GM23248 (cell line): ENCODE data around the gene CAMK1D. TPM values are rescaled to one million over a fixed set of nuclear protein-coding genes. Genes with fewer than 3 reads are reported as not detected.

Experiments used
- DNase-seq: peaks from one replicate; pipeline ENCODE4 v3.0.0-alpha.2; 2015
- H2AFZ ChIP-seq: fragments of 200-600 bp; sonication (generic); 2 replicates; pipeline ENCODE4 v1.6.1; 2016; ENCODE audit warnings: antibody characterized with exemption
- H3F3A ChIP-seq: fragments of 200-600 bp; sonication (generic); 2 replicates; pipeline ENCODE4 v1.6.1; 2016; ENCODE audit warnings: mild to moderate bottlenecking, antibody characterized with exemption, mixed run types; ENCODE audit not compliant: insufficient read depth
- H3K27ac ChIP-seq: fragments of 200-600 bp; sonication (generic); 2 replicates; pipeline ENCODE4 v1.5.1; 2016; ENCODE audit warnings: mild to moderate bottlenecking
- H3K27me3 ChIP-seq: fragments of 200-600 bp; sonication (generic); replicated peaks from 2 replicates; pipeline ENCODE4 v1.6.1; 2016; ENCODE audit warnings: mild to moderate bottlenecking; ENCODE audit not compliant: insufficient read depth
- H3K36me3 ChIP-seq: fragments of 200-600 bp; sonication (generic); 2 replicates; pipeline ENCODE4 v1.6.1; 2016; ENCODE audit warnings: low read depth, mild to moderate bottlenecking
- H3K4me1 ChIP-seq: fragments of 200-600 bp; sonication (generic); 2 replicates; pipeline ENCODE4 v1.6.1; 2016; ENCODE audit warnings: mild to moderate bottlenecking; ENCODE audit not compliant: insufficient read depth
- H3K4me2 ChIP-seq: fragments of 200-600 bp; sonication (generic); one replicate; pipeline ENCODE4 v1.6.1; 2016; ENCODE audit warnings: mild to moderate bottlenecking; ENCODE audit not compliant: unreplicated experiment
- H3K4me3 ChIP-seq: fragments of 200-600 bp; sonication (generic); 2 replicates; pipeline ENCODE4 v1.5.1; 2016; ENCODE audit warnings: mild to moderate bottlenecking
- H3K79me2 ChIP-seq: fragments of 200-600 bp; sonication (generic); 2 replicates; pipeline ENCODE4 v1.6.1; 2016; ENCODE audit warnings: mild to moderate bottlenecking; ENCODE audit not compliant: insufficient read depth
- H3K9ac ChIP-seq: fragments of 200-600 bp; sonication (generic); 2 replicates; pipeline ENCODE4 v1.6.1; 2016; ENCODE audit warnings: mild to moderate bottlenecking
- H3K9me2 ChIP-seq: fragments of 200-600 bp; sonication (generic); 2 replicates; pipeline ENCODE4 v1.6.1; 2016; ENCODE audit warnings: mixed run types, mild to moderate bottlenecking, moderate library complexity; ENCODE audit not compliant: insufficient read depth
- H3K9me3 ChIP-seq: fragments of 200-600 bp; sonication (generic); one replicate; pipeline ENCODE4 v1.6.1; 2017; ENCODE audit warnings: low read depth
- H4K20me1 ChIP-seq: fragments of 200-600 bp; sonication (generic); 2 replicates; pipeline ENCODE4 v1.6.0; 2016; ENCODE audit not compliant: insufficient read depth
- EZH2 ChIP-seq: fragments of 200-600 bp; sonication (generic); IDR thresholded peaks from 2 replicates; pipeline ENCODE4 v1.6.1; 2018; ENCODE audit warnings: antibody characterized with exemption, mild to moderate bottlenecking; ENCODE audit not compliant: insufficient read depth, poor library complexity, severe bottlenecking
- EZH2phosphoT487 ChIP-seq: fragments of 200-600 bp; sonication (generic); IDR thresholded peaks from 2 replicates; pipeline ENCODE4 v1.6.1; 2018; ENCODE audit warnings: antibody characterized with exemption, moderate library complexity, mild to moderate bottlenecking, low read depth; ENCODE audit not compliant: insufficient read depth
- WGBS, 2 experiments: methylation state at CpG; one replicate each; pipeline ENCODE4 v1.1.6; 2015 to 2017; ENCODE audit warnings: low lambda C conversion rate in 2 of 2, low coverage in 1 of 2; ENCODE audit errors: missing lambda C conversion rate in 2 of 2; 5-methylcytosine and 5-hydroxymethylcytosine counted together
- in situ Hi-C: fragments of 300-500 bp; cut with MboI; formaldehyde crosslinking; loops from 2 replicates; pipeline ENCODE4 v1.15.0; 2020
- polyA plus RNA-seq: library from polyadenylated mRNA; unstranded; fragments of >200 nt; fragmentation: Nextera tagmentation; extraction: Ambion mirVana; gene quantifications from 2 replicates; pipeline ENCODE4 v1.2.1, GENCODE V29; 2016
- total RNA-seq: library from RNA; depleted of rRNA; stranded (reverse); fragments of >200 nt; shearing (Covaris generic); gene quantifications from 2 replicates; pipeline ENCODE4 v1.2.3, GENCODE V29; 2014

Gene CAMK1D
- total and polyA plus RNA-seq, 2 experiments from 2014 or later: 0.22 to 0.55 TPM

DNA sequence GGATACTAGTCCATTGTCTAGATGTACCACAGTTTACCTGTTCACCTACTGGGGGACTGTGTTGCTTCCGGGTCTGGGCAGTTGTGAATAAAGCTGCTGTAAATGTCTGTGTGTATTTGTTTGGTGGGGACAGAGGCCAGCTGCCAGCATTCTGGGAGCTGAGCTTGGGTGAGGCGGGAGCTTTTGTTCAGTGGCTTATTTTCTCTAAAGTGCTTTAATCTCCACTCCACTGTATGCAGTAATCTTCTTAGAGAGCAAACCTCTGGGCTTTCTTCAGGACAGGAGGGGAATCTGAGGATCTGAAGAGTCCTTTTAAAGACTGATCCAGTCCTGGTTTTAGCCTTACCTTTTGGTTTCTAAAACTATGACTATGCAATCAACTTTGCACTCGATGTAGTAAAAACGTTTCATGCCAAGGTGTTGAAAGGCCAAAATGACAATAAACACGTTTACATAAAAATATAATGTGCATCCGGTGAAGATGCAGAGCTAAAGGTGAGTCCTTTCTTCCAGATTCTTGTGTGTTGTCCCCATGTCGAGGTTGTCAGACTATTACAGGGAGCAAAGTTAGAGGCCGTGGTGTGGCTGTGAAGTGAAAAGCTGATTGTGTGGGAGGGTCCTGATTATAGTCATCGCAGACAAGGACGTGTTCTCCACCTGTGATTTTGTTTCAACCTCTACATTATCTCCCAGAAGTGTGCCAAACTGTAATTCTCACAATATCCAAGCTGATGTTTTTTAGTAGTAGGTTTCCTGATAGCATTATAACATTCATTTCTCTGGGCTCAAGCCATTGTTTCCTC, 279.8 kb downstream of the CAMK1D start:
- no peaks in the 10 kb centered on the region for H3K9me3 ChIP-seq
- no peak for DNase-seq
- no peak for TF ChIP-seq EZH2phosphoT487
- no peak for TF ChIP-seq EZH2
- H4K20me1 ChIP-seq: no peaks in the 10 kb centered on the region
- no peaks in the 10 kb centered on the region for H3F3A ChIP-seq
- no peak overlapping the region for H3K9ac ChIP-seq
- no peaks in the 10 kb centered on the region for H3K9me2 ChIP-seq
- no peak overlapping the region for H3K4me3 ChIP-seq
- in situ Hi-C loops: no loop called here
- no peak overlapping the region for H3K27ac ChIP-seq
- H3K4me1 ChIP-seq: no peaks in the 10 kb centered on the region
- no peaks in the 10 kb centered on the region for H3K79me2 ChIP-seq
- H3K36me3 ChIP-seq: no peaks in the 10 kb centered on the region
- H2AFZ ChIP-seq: no peak overlapping the region
- H3K4me2 ChIP-seq: no peak overlapping the region
- H3K27me3 ChIP-seq: no peaks in the 10 kb centered on the region
- 36 to 40% methylated on average over 10 of the region's 10 CpGs for WGBS, 2 experiments

GRCh38 chr10:12629767-12630165, 280.4 kb downstream of the CAMK1D start:
- Histone ChIP-seq H3K9me2 (no peaks in the 10 kb centered on the region), H4K20me1 (no peaks in the 10 kb centered on the region), H3K4me2 (no peak overlapping the region), H3K27me3 (no peaks in the 10 kb centered on the region), H3K4me1 (no peaks in the 10 kb centered on the region), H2AFZ (no peak overlapping the region), H3K79me2 (no peaks in the 10 kb centered on the region), H3K4me3 (no peak overlapping the region), H3K9me3 (no peaks in the 10 kb centered on the region), H3K9ac (no peak overlapping the region), H3K27ac (no peak overlapping the region), H3K36me3 (no peaks in the 10 kb centered on the region), H3F3A (no peaks in the 10 kb centered on the region)
- in situ Hi-C loops: no loop called here
- TF ChIP-seq EZH2phosphoT487: no peak
- TF ChIP-seq EZH2: no peak
- WGBS, 2 experiments: 55 to 58% methylated on average over 5 of the region's 5 CpGs
- DNase-seq: no peak

DNA sequence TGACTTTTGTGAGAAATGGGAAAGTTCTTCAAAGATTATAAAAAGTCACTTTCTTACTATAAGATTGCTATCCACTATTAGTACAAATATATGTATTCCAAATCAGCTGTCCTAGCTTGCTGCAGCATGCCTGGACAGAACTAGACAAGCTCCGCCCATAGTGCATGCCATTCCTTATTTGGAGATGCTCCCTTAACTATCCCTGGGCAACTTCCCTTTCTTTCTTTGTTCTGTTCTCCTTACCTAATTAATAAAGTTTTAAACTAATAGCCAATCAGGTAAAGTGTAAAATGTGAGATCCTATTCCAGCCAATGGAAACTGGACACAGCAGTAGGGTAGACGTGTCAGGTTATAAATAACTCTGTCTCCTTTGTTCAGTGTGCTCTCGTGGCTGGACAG, 281.9 kb downstream of the CAMK1D start:
- H3K27me3 ChIP-seq: no peaks in the 10 kb centered on the region
- H3K79me2 ChIP-seq: no peaks in the 10 kb centered on the region
- H3K4me1 ChIP-seq: no peaks in the 10 kb centered on the region
- H3K4me3 ChIP-seq: no peak overlapping the region
- in situ Hi-C loops: no loop called here
- H3K9me2 ChIP-seq: no peaks in the 10 kb centered on the region
- DNase-seq: peak; percentile 5
- no peaks in the 10 kb centered on the region for H4K20me1 ChIP-seq
- WGBS, 2 experiments: 59 to 66% methylated on average over 3 of the region's 3 CpGs
- TF ChIP-seq EZH2phosphoT487 (no peak), EZH2 (no peak)
- H2AFZ ChIP-seq: no peak overlapping the region
- H3F3A ChIP-seq: no peaks in the 10 kb centered on the region
- H3K9me3 ChIP-seq: no peaks in the 10 kb centered on the region
- H3K27ac ChIP-seq: no peak overlapping the region
- H3K9ac ChIP-seq: no peak overlapping the region
- no peaks in the 10 kb centered on the region for H3K36me3 ChIP-seq
- no peak overlapping the region for H3K4me2 ChIP-seq

DNA sequence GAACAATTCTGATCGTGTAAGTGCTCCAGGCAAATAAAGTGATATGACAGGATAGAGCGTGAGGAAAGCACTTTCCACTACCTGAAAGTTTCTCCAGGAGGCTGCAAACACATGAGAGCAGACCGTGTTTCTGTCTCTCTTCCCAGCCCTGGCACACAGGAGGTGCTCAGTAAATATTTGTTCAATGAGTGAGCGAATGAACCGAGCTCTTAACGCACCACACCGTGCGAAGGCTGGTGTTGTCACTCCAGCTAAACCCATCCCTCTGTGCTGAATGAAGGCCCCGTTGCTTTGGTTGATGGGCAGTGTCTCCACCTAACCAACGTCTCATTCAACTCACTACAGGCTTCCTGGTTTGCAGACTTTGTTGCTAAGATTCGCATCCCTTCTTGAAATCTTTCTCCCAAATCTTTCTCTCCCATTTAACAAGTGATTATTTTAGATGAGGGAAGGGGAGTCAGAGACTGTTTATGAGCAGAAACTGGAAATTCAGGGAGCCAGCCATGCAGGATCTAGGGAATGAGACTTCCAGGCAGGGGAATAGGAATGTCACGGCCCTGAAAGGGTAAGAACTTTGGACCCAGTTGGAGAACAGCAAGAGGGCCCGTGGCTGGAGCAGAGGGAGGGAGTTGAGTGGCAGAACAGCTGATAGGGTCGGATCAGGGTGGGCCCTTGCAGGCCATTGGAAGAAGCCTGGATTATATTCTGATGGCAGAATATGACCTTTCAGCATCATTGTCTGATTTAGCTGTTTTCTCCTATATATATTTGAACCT, 282.6 kb downstream of the CAMK1D start:
- Histone ChIP-seq H3K79me2 (no peaks in the 10 kb centered on the region), H3K9me3 (no peaks in the 10 kb centered on the region), H3K36me3 (no peaks in the 10 kb centered on the region), H3K27me3 (no peaks in the 10 kb centered on the region), H3K9me2 (no peaks in the 10 kb centered on the region), H3K4me3 (no peak overlapping the region), H3K4me2 (no peak overlapping the region), H3F3A (no peaks in the 10 kb centered on the region), H2AFZ (no peak overlapping the region), H3K9ac (no peak overlapping the region), H3K27ac (no peak overlapping the region), H4K20me1 (no peaks in the 10 kb centered on the region), H3K4me1 (no peaks in the 10 kb centered on the region)
- TF ChIP-seq EZH2: no peak
- 74 to 79% methylated on average over 14 of the region's 14 CpGs for WGBS, 2 experiments
- no peak for DNase-seq
- in situ Hi-C loops: no loop called here
